ENCODE results near the gene LIAS.

The LIAS gene

DNA sequence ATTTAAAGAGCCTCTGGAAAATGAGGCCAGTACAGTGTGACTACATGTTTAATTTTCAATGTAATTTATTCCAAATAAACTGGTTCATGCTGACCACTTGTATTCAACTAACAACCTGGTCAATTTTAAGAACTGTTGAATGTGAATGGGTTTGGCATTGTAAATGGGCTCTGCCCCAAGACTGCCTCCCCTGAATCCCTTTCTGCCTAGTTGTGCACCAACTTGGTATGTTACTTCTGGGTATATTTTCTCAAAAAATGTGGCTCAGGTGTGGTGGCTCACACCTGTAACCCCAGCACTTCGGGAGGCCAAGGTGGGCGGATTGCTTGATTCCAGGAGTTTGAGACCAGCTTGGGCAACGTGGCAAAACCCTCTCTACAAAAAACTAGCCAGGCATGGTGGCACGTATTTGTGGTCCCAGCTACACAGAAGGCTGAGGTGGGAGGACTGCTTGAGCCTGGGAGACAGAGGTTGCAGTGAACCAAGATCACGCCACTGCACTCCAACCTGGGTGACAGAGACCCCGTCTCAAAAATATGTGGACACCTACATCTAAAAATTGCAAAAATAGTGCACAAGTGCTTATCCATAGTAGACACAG, 7.3 kb upstream of the LIAS start:
- Histone ChIP-seq H3K79me2 (ENCODE audit: control insufficient read depth, insufficient read depth, low read length, poor library complexity) (no peaks in the 10 kb centered on the region), H2AFZ (ENCODE audit: insufficient read depth, low read length, poor library complexity) (no peak overlapping the region), H3K18ac (ENCODE audit: low read length) (no peak overlapping the region), H3K9ac (ENCODE audit: low read length) (no peak overlapping the region), H3K36me3 (ENCODE audit: control insufficient read depth in 1 of 2, insufficient read depth in 2 of 2, low read length in 2 of 2) (peaks cover 14 to 32% of the 10 kb centered on the region in 2 experiments), H3K4me2 (ENCODE audit: low read length) (no peak overlapping the region), H3K14ac (ENCODE audit: low read length) (no peak overlapping the region), H3K27ac (ENCODE audit: low read depth, low read length) (no peak overlapping the region), H3K4me1 (ENCODE audit: control insufficient read depth in 1 of 2, insufficient read depth in 2 of 2, low read length in 2 of 2) (peaks cover 0 to 2% of the 10 kb centered on the region in 2 experiments), H2BK12ac (ENCODE audit: low read length) (no peak overlapping the region), H2BK5ac (ENCODE audit: low read depth, low read length, poor library complexity) (no peak overlapping the region), H3K27me3 (ENCODE audit: insufficient read depth, low read length) (no peaks in the 10 kb centered on the region), H2AK5ac (ENCODE audit: low read length) (no peak overlapping the region), H2BK120ac (ENCODE audit: insufficient read depth, low read length, poor library complexity) (no peak overlapping the region), H3K4ac (ENCODE audit: low read depth, low read length) (no peak overlapping the region), H3K79me1 (ENCODE audit: low read length) (no peaks in the 10 kb centered on the region), H3K23ac (ENCODE audit: low read length) (no peak overlapping the region), H4K91ac (ENCODE audit: low read depth, low read length) (no peak overlapping the region), H4K12ac (ENCODE audit: low read depth, low read length) (no peak overlapping the region), H3K4me3 (ENCODE audit: low read depth, low read length) (no peak overlapping the region), H4K8ac (ENCODE audit: low read depth, low read length) (no peak overlapping the region), H3K9me3 (ENCODE audit: insufficient read depth, low read depth, low read length) (no peaks in the 10 kb centered on the region)
- no CpG with 5 or more reads among the region's 6 CpGs for WGBS (ENCODE audit: extremely low coverage, insufficient coverage, insufficient read length)
- DNase-seq, result no peak

GRCh38 chr4:39452153-39452859, 6.5 kb upstream of the LIAS start:
- Histone ChIP-seq H3K4me1 (ENCODE audit: control insufficient read depth in 1 of 2, insufficient read depth in 2 of 2, low read length in 2 of 2) (no peaks in the 10 kb centered on the region), H4K91ac (ENCODE audit: low read depth, low read length) (no peak overlapping the region), H3K14ac (ENCODE audit: low read length) (no peak overlapping the region), H4K8ac (ENCODE audit: low read depth, low read length) (no peak overlapping the region), H3K79me1 (ENCODE audit: low read length) (no peaks in the 10 kb centered on the region), H2BK12ac (ENCODE audit: low read length) (no peak overlapping the region), H2AFZ (ENCODE audit: insufficient read depth, low read length, poor library complexity) (no peak overlapping the region), H2AK5ac (ENCODE audit: low read length) (no peak overlapping the region), H4K12ac (ENCODE audit: low read depth, low read length) (no peak overlapping the region), H3K4me3 (ENCODE audit: low read depth, low read length) (no peak overlapping the region), H3K23ac (ENCODE audit: low read length) (no peak overlapping the region), H3K79me2 (ENCODE audit: control insufficient read depth, insufficient read depth, low read length, poor library complexity) (peaks cover 2% of the 10 kb centered on the region), H3K27me3 (ENCODE audit: insufficient read depth, low read length) (no peaks in the 10 kb centered on the region), H3K18ac (ENCODE audit: low read length) (no peak overlapping the region), H2BK5ac (ENCODE audit: low read depth, low read length, poor library complexity) (no peak overlapping the region), H3K27ac (ENCODE audit: low read depth, low read length) (no peak overlapping the region), H3K4ac (ENCODE audit: low read depth, low read length) (no peak overlapping the region), H3K36me3 (ENCODE audit: control insufficient read depth in 1 of 2, insufficient read depth in 2 of 2, low read length in 2 of 2) (peaks cover 16 to 39% of the 10 kb centered on the region in 2 experiments), H3K9me3 (ENCODE audit: insufficient read depth, low read depth, low read length) (no peaks in the 10 kb centered on the region), H2BK120ac (ENCODE audit: insufficient read depth, low read length, poor library complexity) (no peak overlapping the region), H3K4me2 (ENCODE audit: low read length) (no peak overlapping the region), H3K9ac (ENCODE audit: low read length) (no peak overlapping the region)
- no peak for DNase-seq
- WGBS (ENCODE audit: extremely low coverage, insufficient coverage, insufficient read length), result no CpG with 5 or more reads among the region's 6 CpGs

- Histone ChIP-seq H2BK5ac (ENCODE audit: low read depth, low read length, poor library complexity) (no peak overlapping the region), H3K79me2 (ENCODE audit: control insufficient read depth, insufficient read depth, low read length, poor library complexity) (peaks cover 2% of the 10 kb centered on the region), H3K18ac (ENCODE audit: low read length) (no peak overlapping the region), H3K4me3 (ENCODE audit: low read depth, low read length) (no peak overlapping the region), H3K9ac (ENCODE audit: low read length) (no peak overlapping the region), H3K4me2 (ENCODE audit: low read length) (no peak overlapping the region), H3K9me3 (ENCODE audit: insufficient read depth, low read depth, low read length) (no peaks in the 10 kb centered on the region), H3K4ac (ENCODE audit: low read depth, low read length) (no peak overlapping the region), H3K14ac (ENCODE audit: low read length) (no peak overlapping the region), H3K4me1 (ENCODE audit: control insufficient read depth in 1 of 2, insufficient read depth in 2 of 2, low read length in 2 of 2) (no peaks in the 10 kb centered on the region), H2AK5ac (ENCODE audit: low read length) (no peak overlapping the region), H3K23ac (ENCODE audit: low read length) (no peak overlapping the region), H3K27ac (ENCODE audit: low read depth, low read length) (no peak overlapping the region), H2BK12ac (ENCODE audit: low read length) (no peak overlapping the region), H2BK120ac (ENCODE audit: insufficient read depth, low read length, poor library complexity) (no peak overlapping the region), H4K12ac (ENCODE audit: low read depth, low read length) (no peak overlapping the region), H2AFZ (ENCODE audit: insufficient read depth, low read length, poor library complexity) (no peak overlapping the region), H4K8ac (ENCODE audit: low read depth, low read length) (no peak overlapping the region), H3K79me1 (ENCODE audit: low read length) (no peaks in the 10 kb centered on the region), H4K91ac (ENCODE audit: low read depth, low read length) (no peak overlapping the region), H3K36me3 (ENCODE audit: control insufficient read depth in 1 of 2, insufficient read depth in 2 of 2, low read length in 2 of 2) (peaks cover 16 to 42% of the 10 kb centered on the region in 2 experiments), H3K27me3 (ENCODE audit: insufficient read depth, low read length) (no peaks in the 10 kb centered on the region)
- DNase-seq, result no peak
- 100% methylated on average over 2 of the region's 11 CpGs for whole genome bisulfite sequencing (ENCODE audit: extremely low coverage, insufficient coverage, insufficient read length)
These were observed 5.8 kb upstream of the LIAS start for GRCh38 chr4:39452860-39453587.

DNA sequence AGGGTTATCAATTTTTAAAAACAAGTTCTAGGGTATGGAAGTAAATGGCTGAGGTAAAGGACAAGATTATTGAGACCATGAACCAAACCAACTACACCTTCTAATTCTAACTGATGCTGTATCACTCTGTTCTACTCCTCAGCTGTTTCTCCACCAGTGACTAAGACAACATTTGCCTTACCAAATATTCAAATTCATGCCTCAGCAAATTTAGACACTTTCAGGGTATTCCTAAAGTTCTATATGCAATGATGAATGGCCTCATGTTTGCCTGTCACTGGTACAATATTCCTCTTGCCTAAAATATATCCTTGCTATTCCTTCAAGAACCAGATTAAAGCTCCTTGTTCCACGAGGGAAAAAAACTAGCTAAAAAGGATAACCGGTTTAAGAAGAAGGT, 5.1 kb upstream of the LIAS start:
- H3K9me3 ChIP-seq (ENCODE audit: insufficient read depth, low read depth, low read length), result no peaks in the 10 kb centered on the region
- H3K79me2 ChIP-seq (ENCODE audit: control insufficient read depth, insufficient read depth, low read length, poor library complexity), result peaks cover 7% of the 10 kb centered on the region
- no CpG with 5 or more reads among the region's 2 CpGs for WGBS (ENCODE audit: extremely low coverage, insufficient coverage, insufficient read length)
- no peaks in the 10 kb centered on the region for H3K4me1 ChIP-seq (ENCODE audit: control insufficient read depth in 1 of 2, insufficient read depth in 2 of 2, low read length in 2 of 2)
- no peak overlapping the region for H4K91ac ChIP-seq (ENCODE audit: low read depth, low read length)
- no peak for DNase-seq
- H3K18ac ChIP-seq (ENCODE audit: low read length), result no peak overlapping the region
- H3K23ac ChIP-seq (ENCODE audit: low read length), result no peak overlapping the region
- no peak overlapping the region for H2BK5ac ChIP-seq (ENCODE audit: low read depth, low read length, poor library complexity)
- no peak overlapping the region for H2AFZ ChIP-seq (ENCODE audit: insufficient read depth, low read length, poor library complexity)
- no peak overlapping the region for H3K4me2 ChIP-seq (ENCODE audit: low read length)
- no peak overlapping the region for H3K14ac ChIP-seq (ENCODE audit: low read length)
- peaks cover 16 to 42% of the 10 kb centered on the region in 2 experiments for H3K36me3 ChIP-seq (ENCODE audit: control insufficient read depth in 1 of 2, insufficient read depth in 2 of 2, low read length in 2 of 2)
- H2AK5ac ChIP-seq (ENCODE audit: low read length), result no peak overlapping the region
- H4K12ac ChIP-seq (ENCODE audit: low read depth, low read length), result no peak overlapping the region
- H3K4ac ChIP-seq (ENCODE audit: low read depth, low read length), result no peak overlapping the region
- no peak overlapping the region for H2BK12ac ChIP-seq (ENCODE audit: low read length)
- H3K27ac ChIP-seq (ENCODE audit: low read depth, low read length), result no peak overlapping the region
- no peak overlapping the region for H4K8ac ChIP-seq (ENCODE audit: low read depth, low read length)
- no peak overlapping the region for H3K4me3 ChIP-seq (ENCODE audit: low read depth, low read length)
- H3K9ac ChIP-seq (ENCODE audit: low read length), result no peak overlapping the region
- peaks cover 5% of the 10 kb centered on the region for H3K79me1 ChIP-seq (ENCODE audit: low read length)
- no peaks in the 10 kb centered on the region for H3K27me3 ChIP-seq (ENCODE audit: insufficient read depth, low read length)
- H2BK120ac ChIP-seq (ENCODE audit: insufficient read depth, low read length, poor library complexity), result no peak overlapping the region

Measured in trophoblast cell (in vitro differentiated cells and primary cell).